GM12878 (cell line): ENCODE data around the gene ATP6V0E1. TPM values are rescaled to one million over a fixed set of nuclear protein-coding genes. Genes with fewer than 3 reads are reported as not detected.
A peak's percentile ranks its signal among the peaks of the same experiment; 100 is the strongest.

Experiments used
- ATAC-seq: fragments of 200-7000 bp; cut with Tn5 transposase; 3 replicates; pipeline ENCODE4 v1.9.1; 2020; ENCODE audit warnings: mild to moderate bottlenecking, moderate library complexity
- BruUV-seq: library from RNA; stranded (reverse); fragments of 400-500 nt; replicated peaks from 2 replicates; lab custom pipeline; 2021; lab: Mats Ljungman, UMichigan
- CTCF ChIA-PET: fragments of 300-600 bp; sonication (Branson Sonifier 250); formaldehyde crosslinking; extraction: SDS; loops from one replicate; lab custom pipeline; 2021; ENCODE audit warnings: inconsistent platforms; lab: Yijun Ruan, JAX
- POLR2A ChIA-PET: fragments of 350-600 bp; formaldehyde crosslinking; extraction: SDS; loops from one replicate; lab custom pipeline; 2021; ENCODE audit warnings: inconsistent platforms; lab: Charles Lee
- RAD21 ChIA-PET: fragments of 300-600 bp; sonication (Branson Sonifier 250); formaldehyde crosslinking; loops from one replicate; lab custom pipeline; 2023; ENCODE audit warnings: antibody characterized with exemption; ENCODE audit not compliant: unreplicated experiment; lab: Charles Lee
- SMC1A ChIA-PET: fragments of 300-600 bp; sonication (Branson Sonifier 250); formaldehyde crosslinking; loops from one replicate; lab custom pipeline; 2023; ENCODE audit not compliant: unreplicated experiment, uncharacterized antibody; lab: Charles Lee
- DNase-seq: peaks from one replicate; pipeline ENCODE4 v3.0.0-alpha.2; 2011; ENCODE audit warnings: low read depth, low spot score
- FAIRE-seq: peaks from 3 replicates; lab custom pipeline; 2011; peaks lifted over from hg19 to GRCh38; lab: Jason Lieb, UNC
- H2AFZ ChIP-seq: 2 replicates; pipeline ENCODE4 v1.6.0; 2011; ENCODE audit warnings: low read depth, low read length, control low read depth; ENCODE audit not compliant: control insufficient read depth
- H3K27ac ChIP-seq: 2 replicates; pipeline ENCODE4 v1.5.1; 2011; ENCODE audit warnings: control low read depth; ENCODE audit not compliant: control insufficient read depth, insufficient read depth
- H3K27me3 ChIP-seq, 2 experiments: replicated peaks in 1 of 2; 2 replicates each; pipeline versions ENCODE4 v1.6.0 to v1.6.1; 2011; ENCODE audit warnings: low read length in 1 of 2; ENCODE audit not compliant: control insufficient read depth in 2 of 2, insufficient read depth in 2 of 2
- H3K36me3 ChIP-seq, 2 experiments: 2 replicates each; pipeline ENCODE4 v1.5.1; 2011; ENCODE audit warnings: low read length in 1 of 2; ENCODE audit not compliant: control insufficient read depth in 2 of 2, insufficient read depth in 2 of 2
- H3K4me1 ChIP-seq: 2 replicates; pipeline ENCODE4 v1.6.1; 2011; ENCODE audit warnings: mild to moderate bottlenecking, low read length, moderate library complexity, mixed read lengths; ENCODE audit not compliant: control insufficient read depth, insufficient read depth
- H3K4me2 ChIP-seq: 2 replicates; pipeline ENCODE4 v1.6.0; 2011; ENCODE audit warnings: control low read depth; ENCODE audit not compliant: control insufficient read depth, insufficient read depth
- H3K4me3 ChIP-seq: fragments of 200-600 bp; sonication (generic); 2 replicates; pipeline ENCODE4 v1.5.1; 2016
- H3K79me2 ChIP-seq: 2 replicates; pipeline ENCODE4 v1.6.0; 2011; ENCODE audit warnings: low read length; ENCODE audit not compliant: control insufficient read depth, insufficient read depth
- H3K9ac ChIP-seq: 2 replicates; pipeline ENCODE4 v1.8.0; 2011; ENCODE audit warnings: low read length, control low read depth, mixed read lengths; ENCODE audit not compliant: control insufficient read depth, insufficient read depth
- H3K9me3 ChIP-seq: replicated peaks from 3 replicates; pipeline ENCODE4 v1.5.1; 2011; ENCODE audit warnings: mild to moderate bottlenecking, low read length; ENCODE audit not compliant: control insufficient read depth, insufficient read depth
- H4K20me1 ChIP-seq: 2 replicates; pipeline ENCODE4 v1.6.0; 2011; ENCODE audit not compliant: control insufficient read depth, insufficient read depth
- ATF7 ChIP-seq: fragments of 450-650 bp; IDR thresholded peaks from 2 replicates; pipeline ENCODE4 v1.6.1; 2016; ENCODE audit warnings: low read depth, mild to moderate bottlenecking
- BCL11A ChIP-seq: IDR thresholded peaks from 2 replicates; pipeline ENCODE4 v1.6.1; 2011; ENCODE audit warnings: low read depth, low read length
- CHD1 ChIP-seq: IDR thresholded peaks from 2 replicates; pipeline ENCODE4 v1.6.1; 2012; ENCODE audit warnings: low read depth, low read length, improper control_type of control experiment
- CREB1 ChIP-seq: IDR thresholded peaks from 2 replicates; pipeline ENCODE4 v1.6.1; 2012; ENCODE audit warnings: low read depth, mild to moderate bottlenecking, inconsistent platforms
- CTCF ChIP-seq, 3 experiments: IDR thresholded peaks in 2 of 3; conservative IDR thresholded peaks in 1 of 3; 2 replicates each; pipeline ENCODE4 v1.5.1; 2011; ENCODE audit warnings: low read depth in 3 of 3, low read length in 3 of 3, mild to moderate bottlenecking in 3 of 3, control low read depth in 2 of 3, moderate library complexity in 2 of 3, inconsistent platforms in 1 of 3, mixed read lengths in 1 of 3; ENCODE audit not compliant: control insufficient read depth in 2 of 3, insufficient read depth in 1 of 3; ENCODE audit errors: extremely low read depth in 1 of 3
- IRF4 ChIP-seq: IDR thresholded peaks from 2 replicates; pipeline ENCODE4 v1.6.1; 2011; ENCODE audit warnings: low read depth, low read length
- KDM1A ChIP-seq: fragments of 200-600 bp; sonication (generic); IDR thresholded peaks from 2 replicates; pipeline ENCODE4 v1.6.1; 2016; ENCODE audit warnings: borderline replicate concordance
- NKRF ChIP-seq: fragments of 450-650 bp; conservative IDR thresholded peaks from 2 replicates; pipeline ENCODE4 v1.6.1; 2017; ENCODE audit warnings: mild to moderate bottlenecking, moderate library complexity
- PML ChIP-seq: IDR thresholded peaks from 2 replicates; pipeline ENCODE4 v1.6.1; 2012; ENCODE audit warnings: low read length, inconsistent platforms
- POLR2AphosphoS2 ChIP-seq: IDR thresholded peaks from 2 replicates; pipeline ENCODE4 v1.6.1; 2011; ENCODE audit warnings: low read depth, mild to moderate bottlenecking, low read length, improper control_type of control experiment, moderate library complexity
- POLR2AphosphoS5 ChIP-seq: IDR thresholded peaks from 2 replicates; pipeline ENCODE4 v1.6.1; 2011; ENCODE audit warnings: mild to moderate bottlenecking, low read length, inconsistent platforms
- POU2F2 ChIP-seq: IDR thresholded peaks from 3 replicates; pipeline ENCODE4 v1.6.1; 2011; ENCODE audit warnings: low read depth, mild to moderate bottlenecking, low read length, borderline replicate concordance
- RAD21 ChIP-seq: IDR thresholded peaks from 2 replicates; pipeline ENCODE4 v1.6.1; 2011; ENCODE audit warnings: mild to moderate bottlenecking, low read depth, low read length, moderate library complexity; ENCODE audit not compliant: insufficient read depth
- RUNX3 ChIP-seq: IDR thresholded peaks from 2 replicates; pipeline ENCODE4 v1.6.1; 2012; ENCODE audit warnings: low read length, inconsistent platforms
- SREBF1 ChIP-seq: IDR thresholded peaks from 2 replicates; pipeline ENCODE4 v1.6.1; 2012; ENCODE audit warnings: mild to moderate bottlenecking, low read length
- STAT1 ChIP-seq: fragments of 450-650 bp; conservative IDR thresholded peaks from 2 replicates; pipeline ENCODE4 v1.6.1; 2014; ENCODE audit warnings: antibody characterized with exemption, mild to moderate bottlenecking
- TCF7 ChIP-seq: IDR thresholded peaks from 2 replicates; pipeline ENCODE4 v1.6.1; 2014; ENCODE audit warnings: antibody characterized with exemption, borderline replicate concordance
- YY1 ChIP-seq: IDR thresholded peaks from 2 replicates; pipeline ENCODE4 v1.6.1; 2011; ENCODE audit warnings: low read depth, mild to moderate bottlenecking, low read length
- WGBS: methylation state at CpG from one replicate; pipeline ENCODE4 v1.1.6; 2016; ENCODE audit warnings: low lambda C conversion rate; ENCODE audit not compliant: insufficient replicate concordance, insufficient coverage; ENCODE audit errors: missing lambda C conversion rate; 5-methylcytosine and 5-hydroxymethylcytosine counted together
- in situ Hi-C: fragments of 300-500 bp; cut with MboI; formaldehyde crosslinking; loops from 9 replicates; pipeline ENCODE4 v1.14.3; 2018; ENCODE audit warnings: mixed read lengths
- intact Hi-C: fragments of 100-400 bp; cut with micrococcal nuclease; formaldehyde crosslinking; loops from one replicate; pipeline ENCODE4 v1.14.2; 2022; ENCODE audit not compliant: unreplicated experiment
- polyA plus RNA-seq, 11 experiments: library from polyadenylated mRNA; depleted of rRNA in 4 of 11; unstranded in 6 of 11; stranded (reverse) in 5 of 11; fragments of >200 nt; fragmentation: Nextera tagmentation in 4 of 11; fragmentation: Illumina TruSeq in 1 of 11; extraction: Ambion mirVana in 4 of 11; extraction: Trizol in 1 of 11; gene quantifications; 1 replicate in 1 of 11; 2 replicates in 10 of 11; pipeline versions ENCODE4 v1.2.1 to v1.2.3, GENCODE V29; 2011 to 2016; ENCODE audit warnings: inconsistent platforms in 2 of 11, missing spikeins in 2 of 11, low read depth in 1 of 11
- total RNA-seq, 4 experiments: library from RNA; depleted of rRNA in 3 of 4; stranded (reverse); fragments of >200 nt in 3 of 4; fragmentation: Illumina TruSeq in 1 of 4; extraction: Trizol in 1 of 4; gene quantifications; 2 replicates each; pipeline versions ENCODE4 v1.2.1 to v1.2.3, GENCODE V29; 2013 to 2021

The ATP6V0E1 gene
- total and polyA plus RNA-seq, 10 of the 15 experiments (the other 5 are each of a cell fraction or from before 2014, with no cell fraction given): 143 to 787 (median 306) TPM

- SMC1A ChIA-PET: interaction anchor here (0.9 to 2.3 kb wide), 21 partner anchors 10 to 347 kb away, joined by 3 to 38 read pairs (median 5); partner anchors contain the start of gene BNIP1
- in situ Hi-C loops: loop anchor here (5.0 to 10.0 kb wide), 5 partner anchors 158 to 600 kb away; partner anchors contain the start of gene BNIP1
- H2AFZ ChIP-seq: peak overlapping the region; percentile 83
- TF ChIP-seq SREBF1 (no peak), NKRF (peak; percentile 12; the same call in 1 of the 2 replicates), POLR2AphosphoS2 (0 out of 2 replicates have a peak, but pooled peaks have one; percentile 2), KDM1A (no peak), PML (peak; percentile 28; the same call in 1 of the 2 replicates), POU2F2 (no peak), ATF7 (peak; percentile 70), STAT1 (no peak), POLR2AphosphoS5 (peak; percentile 20; the same call in 1 of the 2 replicates), RAD21 (peak; percentile 82), CHD1 (no peak), RUNX3 (peak; percentile 47), CTCF (IDR thresholded peaks at IDR 0.05 in 2 of 3, conservative IDR thresholded peaks at IDR 0.05 in 1 of 3; ENCODE audit: control insufficient read depth in 2 of 3, extremely low read depth in 1 of 3, insufficient read depth in 1 of 3, low read depth in 3 of 3, low read length in 3 of 3) (peak; percentile 57 to 80 (median 74)), BCL11A (no peak), CREB1 (peak; percentile 46), TCF7 (peak; percentile 37; the same call in 1 of the 2 replicates), IRF4 (0 out of 2 replicates have a peak, but pooled peaks have one; percentile 31), YY1 (0 out of 2 replicates have a peak, but pooled peaks have one; percentile 49)
These were observed 828 bp downstream of the ATP6V0E1 start for GRCh38 chr5:172984244-172984953.

More at GRCh38 chr5:172984244-172984953, 828 bp downstream of the ATP6V0E1 start:
- Histone ChIP-seq H3K4me3 (peak overlapping the region; percentile 99), H3K4me1 (peaks cover 3% of the 10 kb centered on the region; the same call in 1 of the 2 replicates), H3K4me2 (peak overlapping the region; percentile 77), H4K20me1 (no peaks in the 10 kb centered on the region; the same call in 1 of the 2 replicates), H3K79me2 (peaks cover 54% of the 10 kb centered on the region), H3K27ac (peak overlapping the region; percentile 98), H3K36me3 (peaks cover 2 to 3% of the 10 kb centered on the region in 2 experiments; a peak in 1 of 4 replicates), H3K9ac (peak overlapping the region; percentile 99), H3K27me3 (no peaks in the 10 kb centered on the region), H3K9me3 (no peaks in the 10 kb centered on the region)
- POLR2A ChIA-PET: interaction anchor here (0.6 to 3.8 kb wide), 10 partner anchors 10 to 160 kb away, joined by 3 to 30 read pairs (median 7); partner anchors contain the start of genes BNIP1 and RPL26L1
- intact Hi-C loops: loop anchor here (1.0 to 2.0 kb wide), 2 partner anchors 72 to 160 kb away; partner anchors contain the start of genes BNIP1 and CREBRF
- 1% methylated on average over 15 of the region's 15 CpGs for WGBS
- ATAC-seq: peak; percentile 88
- DNase-seq: peak; percentile 56
- CTCF ChIA-PET: interaction anchor here (0.6 to 3.7 kb wide), 29 partner anchors 10 to 348 kb away, joined by 3 to 33 read pairs (median 5); partner anchors contain the start of gene BNIP1
- RAD21 ChIA-PET: interaction anchor here (0.7 to 3.4 kb wide), 23 partner anchors 10 to 346 kb away, joined by 3 to 46 read pairs (median 6); partner anchors contain the start of genes BNIP1 and RPL26L1
- BruUV-seq: no TSS peak
- FAIRE-seq: peak; percentile 71
